Esophagus muscularis mucosa (tissue), 4 donors: ENCODE data around the gene DNAJB1. TPM values are rescaled to one million over a fixed set of nuclear protein-coding genes. Genes with fewer than 3 reads are reported as not detected.
A peak's percentile ranks its signal among the peaks of the same experiment; 100 is the strongest.

ENCODE experiments used
- DNase-seq: peaks from one replicate; pipeline ENCODE4 v3.0.0-alpha.2; 2017; ENCODE audit errors: extremely low spot score
- H3K27ac ChIP-seq, 4 donors: fragments of 200-600 bp; sonication (generic); replicated peaks in 1 of 4; 1 replicate in 3 of 4; 2 replicates in 1 of 4; pipeline ENCODE4 v1.5.1; 2016 to 2019; ENCODE audit warnings: mild to moderate bottlenecking in 1 of 4
- H3K27me3 ChIP-seq, 4 donors: fragments of 200-600 bp; sonication (generic); one replicate each; pipeline versions ENCODE4 v1.5.1 to v1.6.0; 2016 to 2019
- H3K36me3 ChIP-seq, 4 donors: fragments of 200-600 bp; sonication (generic); one replicate each; pipeline ENCODE4 v1.5.1; 2016 to 2019
- H3K4me1 ChIP-seq, 4 donors: fragments of 200-600 bp; sonication (generic); one replicate each; pipeline ENCODE4 v1.5.1; 2016 to 2019
- H3K4me3 ChIP-seq, 4 donors: fragments of 200-600 bp; sonication (generic); 1 replicate in 2 of 4; 2 replicates in 2 of 4; pipeline ENCODE4 v1.5.1; 2016 to 2019; ENCODE audit warnings: mild to moderate bottlenecking in 4 of 4, moderate library complexity in 1 of 4
- H3K9me3 ChIP-seq, 4 donors: fragments of 200-600 bp; sonication (generic); 1 replicate in 3 of 4; 2 replicates in 1 of 4; pipeline ENCODE4 v1.5.1; 2016 to 2019
- EP300 ChIP-seq: sonication (generic); formaldehyde crosslinking; IDR thresholded peaks from one replicate; pipeline ENCODE4 v1.6.1; 2017; ENCODE audit warnings: antibody characterized with exemption
- POLR2A ChIP-seq: fragments of 450-650 bp; IDR thresholded peaks from one replicate; pipeline ENCODE4 v1.6.1; 2017; ENCODE audit warnings: antibody characterized with exemption, moderate library complexity, mild to moderate bottlenecking, low read depth
- POLR2AphosphoS5 ChIP-seq, 2 donors: sonication (generic); formaldehyde crosslinking; IDR thresholded peaks; one replicate each; pipeline ENCODE4 v1.6.1; 2017; ENCODE audit warnings: antibody characterized with exemption in 2 of 2
- WGBS: methylation state at CpG from one replicate; pipeline ENCODE4 v1.1.5; 2018; 5-methylcytosine and 5-hydroxymethylcytosine counted together
- intact Hi-C: fragments of 100-400 bp; cut with DNase I; formaldehyde crosslinking; loops from one replicate; pipeline ENCODE4 v1.15.1; 2023
- total RNA-seq, 4 donors: library from RNA; depleted of rRNA; stranded (reverse); fragments of >200 nt; gene quantifications; one replicate each; pipeline versions ENCODE4 v1.1.0 to v1.2.1, GENCODE V29; 2016
- TF ChIP-seq, protein P1 (sequence below), 3 experiments: fragments of 200-600 bp in 2 of 3; fragments of 450-650 bp in 1 of 3; sonication (generic) in 2 of 3; IDR thresholded peaks; one replicate each; pipeline ENCODE4 v1.5.1; 2017 to 2019; ENCODE audit warnings: antibody characterized with exemption in 3 of 3, mild to moderate bottlenecking in 2 of 3, moderate library complexity in 1 of 3

The DNAJB1 gene
- total RNA-seq, 4 donors from 2014 or later = 50.3 to 102 (median 86.3) TPM

DNA sequence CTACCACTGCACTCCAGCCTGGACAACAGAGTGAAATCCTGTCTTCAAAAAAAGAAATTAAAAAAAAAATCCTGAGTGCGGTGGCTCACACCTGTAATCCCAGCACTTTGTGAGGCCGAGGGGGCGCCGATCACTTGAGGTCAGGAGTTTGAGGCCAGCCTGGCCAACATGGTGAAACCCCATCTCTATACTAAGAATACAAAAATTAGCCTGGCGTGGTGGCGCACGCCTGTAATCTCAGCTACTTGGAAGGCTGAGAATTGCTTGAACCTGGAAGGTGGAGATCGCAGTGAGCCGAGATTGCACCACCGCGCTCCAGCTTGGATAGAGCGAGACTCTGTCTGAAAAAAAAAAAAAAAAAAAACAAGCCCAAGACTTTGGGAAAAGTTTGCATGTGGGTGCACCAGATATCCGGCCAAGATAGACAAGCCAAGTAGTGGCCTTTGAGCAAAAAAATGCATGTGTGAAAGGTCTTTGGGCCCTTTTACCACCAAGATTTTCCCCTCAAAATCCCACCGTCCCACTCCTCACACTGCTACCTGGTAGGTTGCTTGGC lies 5.7 kb downstream of the DNAJB1 start:
- intact Hi-C loops = no loop called here
- Histone ChIP-seq H3K4me1 (peaks cover 38 to 62% (median 56%) of the 10 kb centered on the region in 4 donors), H3K36me3 (peaks cover 28 to 42% (median 33%) of the 10 kb centered on the region in 4 donors), H3K9me3 (no peaks in the 10 kb centered on the region), H3K27ac (peak overlapping the region in 1 of 4 donors; percentile 3), H3K4me3 (no peak overlapping the region), H3K27me3 (no peaks in the 10 kb centered on the region)
- no peak for TF ChIP-seq POLR2AphosphoS5 (IDR thresholded peaks at IDR 0.05)
- no peak for TF ChIP-seq POLR2A
- no peak for TF ChIP-seq EP300
- TF ChIP-seq, protein P1, sequence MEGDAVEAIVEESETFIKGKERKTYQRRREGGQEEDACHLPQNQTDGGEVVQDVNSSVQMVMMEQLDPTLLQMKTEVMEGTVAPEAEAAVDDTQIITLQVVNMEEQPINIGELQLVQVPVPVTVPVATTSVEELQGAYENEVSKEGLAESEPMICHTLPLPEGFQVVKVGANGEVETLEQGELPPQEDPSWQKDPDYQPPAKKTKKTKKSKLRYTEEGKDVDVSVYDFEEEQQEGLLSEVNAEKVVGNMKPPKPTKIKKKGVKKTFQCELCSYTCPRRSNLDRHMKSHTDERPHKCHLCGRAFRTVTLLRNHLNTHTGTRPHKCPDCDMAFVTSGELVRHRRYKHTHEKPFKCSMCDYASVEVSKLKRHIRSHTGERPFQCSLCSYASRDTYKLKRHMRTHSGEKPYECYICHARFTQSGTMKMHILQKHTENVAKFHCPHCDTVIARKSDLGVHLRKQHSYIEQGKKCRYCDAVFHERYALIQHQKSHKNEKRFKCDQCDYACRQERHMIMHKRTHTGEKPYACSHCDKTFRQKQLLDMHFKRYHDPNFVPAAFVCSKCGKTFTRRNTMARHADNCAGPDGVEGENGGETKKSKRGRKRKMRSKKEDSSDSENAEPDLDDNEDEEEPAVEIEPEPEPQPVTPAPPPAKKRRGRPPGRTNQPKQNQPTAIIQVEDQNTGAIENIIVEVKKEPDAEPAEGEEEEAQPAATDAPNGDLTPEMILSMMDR (IDR thresholded peaks at IDR 0.05) = no peak
- WGBS = 94% methylated on average over 14 of the region's 14 CpGs
- DNase-seq = no peak

DNA sequence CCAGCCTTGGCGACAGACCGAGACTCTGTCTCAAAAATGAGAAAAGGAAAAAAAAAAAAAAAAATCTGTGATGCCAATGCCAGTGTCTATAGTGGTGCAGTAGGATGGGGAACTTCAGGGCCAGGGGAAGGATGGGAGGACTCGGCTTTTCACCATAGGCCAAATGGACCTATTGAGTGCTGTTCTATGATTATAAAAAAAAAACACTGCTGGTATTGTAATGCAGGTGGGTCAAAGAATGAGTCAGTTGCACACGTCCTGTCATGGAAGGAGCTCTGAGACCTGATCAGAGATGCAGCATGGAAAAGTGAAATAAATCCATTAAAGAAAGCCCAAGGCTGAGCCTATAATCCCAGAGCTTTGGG lies 7.0 kb downstream of the DNAJB1 start:
- TF ChIP-seq POLR2A (no peak), POLR2AphosphoS5 (IDR thresholded peaks at IDR 0.05) (no peak)
- 88% methylated on average over 4 of the region's 4 CpGs for WGBS
- intact Hi-C loops = no loop called here
- H3K4me1 ChIP-seq = peaks cover 31 to 50% (median 46%) of the 10 kb centered on the region in 4 donors
- H3K27me3 ChIP-seq = no peaks in the 10 kb centered on the region
- H3K36me3 ChIP-seq = peaks cover 22 to 34% (median 29%) of the 10 kb centered on the region in 4 donors
- DNase-seq = no peak
- H3K9me3 ChIP-seq = no peaks in the 10 kb centered on the region
- H3K4me3 ChIP-seq = no peak overlapping the region
- peak overlapping the region; percentile 73 to 81 (median 74) for H3K27ac ChIP-seq

DNA sequence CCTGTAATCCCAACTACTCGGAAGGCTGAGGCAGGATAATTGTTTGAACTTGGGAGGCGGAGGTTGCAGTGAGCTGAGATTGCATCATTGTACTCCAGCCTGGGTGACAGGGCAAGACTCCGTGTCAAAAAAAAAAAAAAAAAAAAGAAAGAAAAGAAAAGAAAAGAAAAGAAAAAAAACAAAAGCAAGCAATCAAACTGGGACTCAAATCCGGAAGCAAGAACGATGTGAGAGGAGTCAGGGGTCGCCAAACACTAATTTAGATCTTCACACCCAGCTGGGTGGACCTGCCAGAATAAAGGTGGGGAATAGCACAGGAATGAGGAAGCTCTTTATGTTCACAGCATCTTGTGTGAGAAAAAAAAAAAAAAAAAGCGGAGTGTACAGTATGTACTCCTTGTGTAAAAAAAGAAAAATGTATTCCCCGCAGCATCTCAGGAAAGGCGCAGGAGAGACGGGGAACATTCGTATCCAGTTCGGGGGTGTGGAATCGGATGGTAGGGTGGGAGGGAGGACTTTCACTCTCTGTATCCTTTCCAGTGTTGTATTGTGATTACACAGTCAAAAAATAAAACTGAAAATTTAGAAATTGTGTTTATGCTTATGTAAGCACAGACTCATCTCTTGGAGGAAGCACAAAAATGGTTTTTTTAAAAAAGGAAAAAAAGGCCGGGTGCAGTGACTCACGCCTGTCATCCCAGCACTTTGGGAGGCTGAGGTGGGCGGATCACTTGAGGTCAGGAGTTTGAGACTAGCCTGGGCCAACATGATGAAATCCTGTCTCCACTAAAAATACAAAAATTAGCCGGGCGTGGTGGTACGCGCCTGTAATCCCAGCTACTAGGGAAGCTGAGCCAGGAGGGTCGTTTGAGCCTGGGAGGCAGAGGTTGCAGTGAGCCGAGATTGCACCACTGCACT lies 7.6 kb downstream of the DNAJB1 start:
- DNase-seq = no peak
- H3K27me3 ChIP-seq = no peaks in the 10 kb centered on the region
- H3K4me3 ChIP-seq = peak overlapping the region; percentile 8 to 33 (median 18)
- H3K9me3 ChIP-seq = no peaks in the 10 kb centered on the region
- intact Hi-C loops = no loop called here
- TF ChIP-seq POLR2AphosphoS5 (IDR thresholded peaks at IDR 0.05) = peak; percentile 50 to 61
- TF ChIP-seq, protein P1 (IDR thresholded peaks at IDR 0.05) = no peak
- TF ChIP-seq POLR2A = no peak
- TF ChIP-seq EP300 = no peak
- WGBS = 40% methylated on average over 22 of the region's 22 CpGs
- H3K36me3 ChIP-seq = peaks cover 16 to 28% (median 22%) of the 10 kb centered on the region in 4 donors
- peaks cover 24 to 45% (median 40%) of the 10 kb centered on the region in 4 donors for H3K4me1 ChIP-seq
- H3K27ac ChIP-seq = peak overlapping the region; percentile 73 to 81 (median 74)

DNA sequence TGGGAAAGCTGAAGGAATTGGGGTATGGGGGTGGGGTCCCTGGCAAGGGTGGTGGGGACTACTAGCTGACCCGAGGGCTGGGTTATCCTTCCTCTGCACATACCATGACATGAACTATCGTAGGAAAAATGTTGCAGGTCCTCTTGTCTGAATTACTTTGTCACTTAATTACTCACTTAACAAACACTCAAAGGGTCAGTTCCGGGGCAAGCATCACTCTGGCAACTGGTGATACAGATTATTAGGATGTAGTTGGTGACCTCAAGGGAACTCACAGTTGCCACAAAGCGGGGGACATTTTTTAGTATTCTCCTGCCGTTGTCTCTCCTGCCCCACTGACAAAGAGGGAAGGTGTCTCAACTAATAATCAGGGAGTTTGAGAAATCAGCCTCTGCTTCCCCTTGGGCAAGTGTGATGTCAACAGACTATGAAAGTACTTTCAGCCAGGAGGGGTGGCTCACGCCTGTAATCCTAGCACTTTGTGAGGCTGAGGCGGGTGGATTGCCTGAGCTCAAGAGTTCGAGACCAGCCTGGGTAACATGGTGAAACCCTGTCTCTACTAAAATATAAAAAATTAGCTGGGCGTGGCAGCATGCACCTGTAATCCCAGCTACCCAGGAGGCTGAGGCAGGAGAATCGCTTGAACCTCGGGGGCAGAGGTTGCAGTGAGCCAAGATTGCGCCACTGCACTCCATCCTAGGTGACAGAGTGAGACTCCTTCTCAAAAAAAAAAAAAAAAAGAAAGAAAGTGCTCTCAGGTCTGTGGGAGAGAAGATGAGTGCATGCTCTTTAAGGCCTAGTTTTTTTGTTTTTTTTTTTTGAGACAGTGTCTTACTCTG lies 10.3 kb downstream of the DNAJB1 start:
- 65% methylated on average over 12 of the region's 12 CpGs for WGBS
- TF ChIP-seq POLR2A (no peak), POLR2AphosphoS5 (IDR thresholded peaks at IDR 0.05) (no peak), EP300 (no peak)
- TF ChIP-seq, protein P1 (IDR thresholded peaks at IDR 0.05) = no peak
- no peaks in the 10 kb centered on the region for H3K27me3 ChIP-seq
- peaks cover 0 to 2% (median 0%) of the 10 kb centered on the region in 4 donors for H3K36me3 ChIP-seq
- peaks cover 9 to 31% (median 20%) of the 10 kb centered on the region in 4 donors for H3K4me1 ChIP-seq
- DNase-seq = no peak
- H3K4me3 ChIP-seq = no peak overlapping the region
- intact Hi-C loops = no loop called here
- no peaks in the 10 kb centered on the region for H3K9me3 ChIP-seq
- H3K27ac ChIP-seq = peak overlapping the region in 2 of 4 donors; percentile 30 to 34
